CD14-positive monocyte (primary cell): Measurements from ENCODE around the gene GPAT3. TPM values are rescaled to one million over a fixed set of nuclear protein-coding genes. Genes with fewer than 3 reads are reported as not detected.

Source experiments
- DNase-seq, 3 donors: peaks; one replicate each; pipeline ENCODE4 v3.0.0-alpha.2; 2011 to 2022
- H2AFZ ChIP-seq: 2 replicates; pipeline ENCODE4 v1.6.0; 2012; ENCODE audit warnings: mild to moderate bottlenecking, low read depth, low read length, inconsistent platforms; ENCODE audit not compliant: insufficient read depth, poor library complexity, severe bottlenecking
- H3K27ac ChIP-seq, 2 donors: 1 replicate in 1 of 2; 2 replicates in 1 of 2; pipeline ENCODE4 v1.5.1; 2012 to 2013; ENCODE audit warnings: low read length in 2 of 2, control low read depth in 1 of 2, inconsistent platforms in 1 of 2, low read depth in 1 of 2, mild to moderate bottlenecking in 1 of 2
- H3K27me3 ChIP-seq, 2 donors: one replicate each; pipeline versions ENCODE4 v1.6.0 to v1.6.1; 2011 to 2013; ENCODE audit warnings: low read length in 2 of 2; ENCODE audit not compliant: control insufficient read depth in 2 of 2, insufficient read depth in 2 of 2
- H3K36me3 ChIP-seq, 2 donors: replicated peaks in 1 of 2; 1 replicate in 1 of 2; 2 replicates in 1 of 2; pipeline versions ENCODE4 v1.5.1 to v1.6.1; 2012 to 2013; ENCODE audit warnings: low read length in 2 of 2, control low read depth in 1 of 2, inconsistent platforms in 1 of 2, mild to moderate bottlenecking in 1 of 2; ENCODE audit not compliant: insufficient read depth in 2 of 2, control insufficient read depth in 1 of 2
- H3K4me1 ChIP-seq, 2 donors: 1 replicate in 1 of 2; 2 replicates in 1 of 2; pipeline versions ENCODE4 v1.5.1 to v1.6.1; 2012 to 2013; ENCODE audit warnings: low read length in 2 of 2, control low read depth in 1 of 2, inconsistent platforms in 1 of 2, mild to moderate bottlenecking in 1 of 2, moderate library complexity in 1 of 2; ENCODE audit not compliant: insufficient read depth in 2 of 2, control insufficient read depth in 1 of 2
- H3K4me2 ChIP-seq: replicated peaks from 2 replicates; pipeline ENCODE3; 2012; ENCODE audit warnings: low read length, moderate library complexity, mild to moderate bottlenecking; ENCODE audit not compliant: poor library complexity, severe bottlenecking; ENCODE audit errors: extremely low read depth
- H3K4me3 ChIP-seq, 3 experiments: fragments of 200-600 bp in 1 of 3; sonication (generic) in 1 of 3; replicated peaks in 1 of 3; 1 replicate in 2 of 3; 2 replicates in 1 of 3; pipeline ENCODE4 v1.5.1; 2011 to 2013; ENCODE audit warnings: low read length in 3 of 3, mild to moderate bottlenecking in 3 of 3, control low read depth in 2 of 3, low read depth in 2 of 3, inconsistent platforms in 1 of 3, moderate library complexity in 1 of 3
- H3K79me2 ChIP-seq: 2 replicates; pipeline ENCODE4 v1.6.0; 2012; ENCODE audit warnings: mild to moderate bottlenecking, control low read depth, inconsistent platforms, low read length, moderate library complexity; ENCODE audit not compliant: insufficient read depth
- H3K9ac ChIP-seq: 2 replicates; pipeline ENCODE4 v1.6.0; 2017; ENCODE audit warnings: low read length, mild to moderate bottlenecking; ENCODE audit not compliant: insufficient read depth, poor library complexity, severe bottlenecking
- H3K9me3 ChIP-seq, 2 donors: replicated peaks in 1 of 2; 1 replicate in 1 of 2; 2 replicates in 1 of 2; pipeline versions ENCODE4 v1.5.1 to v1.6.1; 2012 to 2013; ENCODE audit warnings: low read length in 2 of 2, control low read depth in 1 of 2; ENCODE audit not compliant: control insufficient read depth in 1 of 2, insufficient read depth in 1 of 2
- H4K20me1 ChIP-seq: 2 replicates; pipeline ENCODE4 v1.6.0; 2012; ENCODE audit warnings: mild to moderate bottlenecking, low read length, control low read depth, moderate library complexity; ENCODE audit not compliant: insufficient read depth
- H3K27ac Mint-ChIP-seq, 7 donors: one replicate each; pipeline ENCODE4 v1.8.0; 2020; ENCODE audit warnings: mild to moderate bottlenecking in 7 of 7, mixed read lengths in 7 of 7, moderate library complexity in 6 of 7, inconsistent platforms in 2 of 7
- H3K27me3 Mint-ChIP-seq, 3 donors: one replicate each; pipeline ENCODE4 v1.8.0; 2021 to 2022; ENCODE audit warnings: low read depth in 3 of 3, mild to moderate bottlenecking in 3 of 3, mixed read lengths in 3 of 3, moderate library complexity in 3 of 3, inconsistent platforms in 1 of 3
- H3K36me3 Mint-ChIP-seq, 2 donors: one replicate each; pipeline ENCODE4 v1.8.0; 2020; ENCODE audit warnings: mixed read lengths in 2 of 2, inconsistent platforms in 1 of 2, mild to moderate bottlenecking in 1 of 2
- H3K4me1 Mint-ChIP-seq: one replicate; pipeline ENCODE4 v1.8.0; 2020; ENCODE audit warnings: mild to moderate bottlenecking, mixed read lengths
- H3K4me3 Mint-ChIP-seq, 2 donors: one replicate each; pipeline ENCODE4 v1.8.0; 2020; ENCODE audit warnings: mild to moderate bottlenecking in 2 of 2, mixed read lengths in 2 of 2, moderate library complexity in 1 of 2
- H3K9me3 Mint-ChIP-seq, 7 donors: one replicate each; pipeline ENCODE4 v1.8.0; 2020 to 2022; ENCODE audit warnings: mixed read lengths in 7 of 7, mild to moderate bottlenecking in 6 of 7, moderate library complexity in 6 of 7, inconsistent platforms in 2 of 7
- CTCF ChIP-seq: fragments of 200-600 bp; IDR thresholded peaks from one replicate; pipeline ENCODE4 v1.8.0; 2022; ENCODE audit warnings: antibody characterized with exemption, mild to moderate bottlenecking
- WGBS: methylation state at CpG from one replicate; pipeline ENCODE4 v1.1.5; 2013; ENCODE audit warnings: missing lambda C conversion rate; ENCODE audit not compliant: insufficient coverage; 5-methylcytosine and 5-hydroxymethylcytosine counted together
- intact Hi-C, 2 donors: fragments of 100-400 bp; cut with micrococcal nuclease; formaldehyde crosslinking; loops; one replicate each; pipeline versions ENCODE4 v1.15.0 to v1.15.1; 2023
- polyA plus RNA-seq, 3 donors: library from polyadenylated mRNA; depleted of rRNA in 1 of 3; unstranded in 2 of 3; stranded (reverse) in 1 of 3; fragments of 300-500 nt in 2 of 3; fragments of >200 nt in 1 of 3; fragmentation: Illumina TruSeq in 2 of 3; gene quantifications; 1 replicate in 2 of 3; 2 replicates in 1 of 3; pipeline ENCODE4 v1.2.3, GENCODE V29; 2012 to 2021

Gene GPAT3
- polyA plus RNA-seq, 3 donors: 20.9 to 46.2 (median 44.2) TPM

- peak overlapping the region; percentile 86 for H3K9ac ChIP-seq
- H4K20me1 ChIP-seq: peaks cover 33% of the 10 kb centered on the region
- peaks cover 13 to 22% of the 10 kb centered on the region in 2 donors for H3K27me3 ChIP-seq
- peak overlapping the region; percentile 60 to 96 for H3K27ac ChIP-seq
- peaks cover 54% of the 10 kb centered on the region for H3K79me2 ChIP-seq
- Mint-ChIP-seq H3K9me3 (peaks cover 0 to 6% (median 0%) of the 10 kb centered on the region in 7 donors), H3K27ac (peak overlapping the region; percentile 84 to 93 (median 91)), H3K27me3 (peaks cover 19 to 30% (median 25%) of the 10 kb centered on the region in 3 donors), H3K36me3 (peaks cover 14 to 31% of the 10 kb centered on the region in 2 donors), H3K4me3 (peak overlapping the region; percentile 96 to 97), H3K4me1 (peaks cover 44% of the 10 kb centered on the region)
- peak overlapping the region; percentile 99 for H3K4me2 ChIP-seq
- H3K4me1 ChIP-seq: peaks cover 32 to 42% of the 10 kb centered on the region in 2 donors
- DNase-seq: no peak
- H3K4me3 ChIP-seq: peak overlapping the region; percentile 80 to 93 (median 84)
- intact Hi-C loops: loop anchor here (5.0 kb wide), 1 partner anchor 36 kb away; no protein-coding TSS in a partner anchor
- WGBS: 4% methylated on average over 38 of the region's 46 CpGs
- peak overlapping the region; percentile 95 for H2AFZ ChIP-seq
- peaks cover 4 to 7% of the 10 kb centered on the region in 2 donors for H3K36me3 ChIP-seq
- no peak for TF ChIP-seq CTCF
- no peaks in the 10 kb centered on the region for H3K9me3 ChIP-seq
Observed at GRCh38 chr4:83536362-83537272, 709 bp downstream of the GPAT3 start.

GRCh38 chr4:83542225-83542624 is 6.3 kb downstream of the GPAT3 start:
- TF ChIP-seq CTCF: no peak
- Mint-ChIP-seq H3K27ac (peak overlapping the region in 1 of 7 donors; percentile 30), H3K27me3 (peaks cover 0 to 4% (median 2%) of the 10 kb centered on the region in 3 donors), H3K9me3 (no peaks in the 10 kb centered on the region), H3K4me3 (no peak overlapping the region), H3K4me1 (peaks cover 32% of the 10 kb centered on the region), H3K36me3 (peaks cover 54 to 55% of the 10 kb centered on the region in 2 donors)
- peaks cover 25 to 33% of the 10 kb centered on the region in 2 donors for H3K4me1 ChIP-seq
- H3K9ac ChIP-seq: no peak overlapping the region
- WGBS: 90% methylated on average over 2 of the region's 5 CpGs
- H3K4me3 ChIP-seq: no peak overlapping the region
- no peak overlapping the region for H3K4me2 ChIP-seq
- peaks cover 44% of the 10 kb centered on the region for H4K20me1 ChIP-seq
- H3K27me3 ChIP-seq: no peaks in the 10 kb centered on the region
- H3K9me3 ChIP-seq: no peaks in the 10 kb centered on the region
- peaks cover 74% of the 10 kb centered on the region for H3K79me2 ChIP-seq
- H3K27ac ChIP-seq: no peak overlapping the region
- peaks cover 17 to 42% of the 10 kb centered on the region in 2 donors for H3K36me3 ChIP-seq
- no peak overlapping the region for H2AFZ ChIP-seq
- intact Hi-C loops: no loop called here
- no peak for DNase-seq
